AML-193 (cell line): ENCODE measurements around the gene FIBP.

Experiments
- DNase-seq, 2 experiments: peaks; one replicate each; lab custom pipeline; 2025; lab: John Stamatoyannopoulos, UW

FIBP gene

GRCh38 chr11:65844231-65844872 lies 43.9 kb downstream of the FIBP start:
- DNase-seq = no peak

DNA sequence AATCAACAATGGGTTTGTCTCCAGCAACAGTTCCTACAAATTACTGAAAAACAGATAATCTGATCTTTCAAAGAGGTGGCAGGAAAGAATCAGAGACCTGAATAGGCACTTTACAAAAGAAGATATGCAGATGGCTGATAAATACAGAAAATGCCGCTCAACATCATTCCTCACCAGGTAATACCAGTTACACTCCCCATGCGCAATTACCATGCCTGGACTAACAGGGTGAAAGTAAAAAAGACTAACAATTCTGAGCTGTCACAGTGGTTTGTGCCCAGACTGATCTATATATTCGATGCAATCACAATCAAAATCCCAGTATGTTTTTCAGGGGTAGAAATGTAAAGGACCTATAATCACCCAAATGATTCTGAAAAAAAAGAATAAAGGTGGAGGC lies 44.5 kb downstream of the FIBP start:
- no peak for DNase-seq

DNA sequence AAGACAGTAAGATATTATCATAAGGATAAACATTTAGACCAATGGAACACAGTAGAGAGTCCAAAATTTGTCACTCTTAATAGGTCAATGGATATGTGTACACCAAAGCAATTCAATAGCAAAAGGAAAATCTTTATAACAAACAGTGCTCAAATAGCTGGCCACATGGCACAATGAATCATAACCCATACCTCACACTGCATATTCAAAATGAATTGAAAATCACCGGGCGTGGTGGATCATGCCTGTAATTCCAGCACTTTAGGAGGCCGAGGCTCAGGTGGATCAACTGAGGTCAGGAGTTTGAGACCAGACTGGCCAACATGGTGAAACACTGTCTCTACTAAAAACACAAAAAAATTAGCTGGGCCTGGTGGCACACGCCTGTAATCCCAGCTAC lies 46.1 kb downstream of the FIBP start:
- DNase-seq = no peak

DNA sequence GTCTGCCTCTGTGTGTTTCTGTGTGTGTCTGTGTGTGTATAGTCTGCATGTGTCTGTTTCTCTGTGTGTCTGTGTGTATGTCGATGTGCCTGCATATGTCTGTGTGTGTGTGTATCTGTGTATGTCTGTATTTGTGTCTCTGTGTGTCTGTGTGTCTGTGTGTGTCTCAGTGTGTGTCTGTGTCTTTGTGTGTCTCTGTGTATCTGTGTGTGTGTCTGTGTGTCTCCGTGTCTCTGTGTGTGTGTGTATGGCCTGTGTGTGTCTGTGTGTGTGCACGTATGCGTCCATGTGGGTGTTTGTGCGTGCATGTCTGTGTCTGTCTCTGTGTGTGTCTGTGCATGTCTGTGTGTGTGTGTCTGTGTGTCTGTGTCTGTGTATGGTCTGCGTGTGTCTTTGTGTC lies 54.1 kb downstream of the FIBP start:
- no peak for DNase-seq
